GM18867 (cell line): ENCODE results near the gene ZNF12.

Experiments used
- ATAC-seq: cut with Tn5 transposase; IDR thresholded peaks from one replicate; pipeline ENCODE4 v1.9.1; 2021; ENCODE audit warnings: mild to moderate bottlenecking, moderate library complexity; ENCODE audit not compliant: unreplicated experiment

Gene ZNF12

DNA sequence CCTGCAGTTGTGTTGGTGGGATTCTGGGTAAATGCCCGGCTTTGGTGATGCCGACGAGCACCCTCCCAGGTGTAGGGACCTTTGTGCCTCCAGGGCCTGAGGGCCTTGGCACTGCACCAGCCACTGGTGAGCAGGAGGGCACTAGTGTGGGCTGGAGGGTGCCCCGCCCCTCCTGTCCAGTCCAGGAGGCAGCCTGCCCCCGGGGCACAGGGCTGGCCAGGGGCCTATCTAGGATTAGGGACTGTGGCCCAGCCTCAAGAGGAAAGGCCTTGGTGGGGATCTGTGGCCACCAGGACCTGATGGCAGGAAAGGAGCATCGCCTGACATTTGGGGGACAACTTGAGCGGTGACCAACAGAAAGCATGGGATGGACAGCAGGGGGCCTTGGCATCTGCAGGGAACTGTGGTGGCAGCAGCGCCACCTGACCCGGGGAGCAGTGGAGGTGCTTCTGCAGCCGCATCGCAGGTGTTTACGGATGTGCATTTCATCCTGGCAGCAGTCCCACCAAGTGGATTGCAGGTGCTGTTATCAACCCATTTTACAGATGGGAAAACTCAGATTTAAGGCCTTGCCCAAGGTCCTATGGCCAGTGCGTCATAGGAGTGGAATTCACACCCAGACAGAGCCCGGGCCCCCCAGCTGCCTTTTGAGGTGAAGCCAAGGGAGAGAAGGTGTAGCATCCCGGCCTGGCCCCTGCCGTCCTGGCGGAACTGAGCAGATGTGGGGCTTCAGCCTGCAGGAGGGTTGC is 58.5 kb downstream of the ZNF12 start:
- no peak for ATAC-seq

GRCh38 chr7:6647541-6647940 is 59.2 kb downstream of the ZNF12 start:
- no peak for ATAC-seq

DNA sequence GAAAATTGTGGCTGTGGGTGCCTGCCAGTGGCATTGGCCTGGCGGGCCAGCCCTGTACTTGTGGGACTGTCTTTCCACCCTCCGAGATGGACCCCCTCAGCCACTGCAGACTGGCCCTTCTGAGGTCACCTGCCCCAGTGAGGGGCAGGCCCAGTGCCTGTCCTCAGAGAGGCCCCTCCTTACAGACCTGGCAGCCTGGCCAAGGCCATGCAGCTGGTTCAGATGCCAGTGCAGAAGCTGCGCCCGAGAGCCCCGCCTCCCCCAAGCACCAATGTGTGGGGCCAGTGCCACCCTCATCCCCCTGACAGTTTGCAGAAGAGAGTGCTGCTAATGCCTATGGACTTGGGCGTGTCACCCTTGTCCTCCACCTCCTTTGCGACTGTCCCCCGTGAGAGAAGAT is 59.7 kb downstream of the ZNF12 start:
- no peak for ATAC-seq

- no peak for ATAC-seq
Measured at GRCh38 chr7:6646465-6646864, 60.3 kb downstream of the ZNF12 start.

DNA sequence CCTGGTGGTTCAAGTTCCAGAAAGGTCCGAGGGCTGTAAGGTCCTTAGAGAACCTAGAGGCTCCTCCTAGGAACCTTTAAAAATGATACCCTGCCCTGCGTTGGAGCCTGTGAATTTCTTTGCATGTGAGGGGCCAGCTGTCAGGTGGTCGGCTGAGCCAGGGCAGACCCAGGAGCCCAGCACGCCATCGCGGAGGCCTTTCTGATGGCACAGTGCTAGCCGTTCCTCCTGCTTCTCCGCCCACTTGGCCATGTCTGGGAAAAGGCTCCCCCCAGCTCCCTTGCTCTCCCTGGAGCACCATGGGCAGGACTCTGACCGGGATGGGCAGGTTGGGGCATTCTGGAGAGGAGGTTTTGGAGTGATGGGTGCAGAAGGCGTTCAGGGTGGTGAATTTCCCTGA is 62.0 kb downstream of the ZNF12 start:
- no peak for ATAC-seq

- ATAC-seq = no peak
Measured at GRCh38 chr7:6643915-6644625, 62.7 kb downstream of the ZNF12 start.

DNA sequence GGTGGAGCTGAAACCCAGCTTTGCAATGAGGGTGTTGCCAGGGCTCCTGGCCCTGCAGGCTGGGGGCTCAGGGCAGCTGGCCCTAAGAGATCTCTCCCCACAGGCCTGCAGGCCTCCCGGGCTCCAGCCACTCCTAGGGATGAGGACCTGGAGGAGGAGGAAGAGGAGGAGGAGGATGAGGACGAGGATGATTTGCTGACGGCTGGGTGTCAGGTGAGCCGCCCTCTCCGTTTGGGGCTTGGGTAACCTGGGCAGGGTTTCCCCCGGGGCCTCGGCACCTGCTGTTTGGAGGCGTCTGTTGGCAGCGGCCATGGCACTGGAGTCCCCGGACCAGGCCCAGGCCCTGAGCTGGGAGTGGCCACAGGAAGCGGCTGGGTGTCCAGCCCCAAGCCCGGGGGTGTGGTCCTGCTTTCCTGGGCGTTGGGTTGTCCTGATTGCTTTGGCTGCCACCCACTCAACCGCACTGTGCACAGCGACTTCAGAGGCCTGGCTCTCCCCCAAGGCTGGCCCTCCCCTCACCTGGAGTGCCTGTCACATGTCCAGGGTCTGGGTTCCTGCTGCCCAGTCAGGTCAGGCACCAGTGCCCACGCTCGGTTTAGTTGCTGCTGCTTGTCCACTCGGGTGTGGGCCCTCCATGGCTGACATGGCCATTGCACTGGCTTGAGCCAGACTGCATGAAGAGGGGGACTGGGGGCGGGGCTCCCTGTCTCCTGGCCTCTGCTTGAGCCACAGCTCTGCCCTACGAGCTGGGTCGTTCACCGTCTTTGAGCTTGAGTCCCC is 63.7 kb downstream of the ZNF12 start:
- no peak for ATAC-seq

DNA sequence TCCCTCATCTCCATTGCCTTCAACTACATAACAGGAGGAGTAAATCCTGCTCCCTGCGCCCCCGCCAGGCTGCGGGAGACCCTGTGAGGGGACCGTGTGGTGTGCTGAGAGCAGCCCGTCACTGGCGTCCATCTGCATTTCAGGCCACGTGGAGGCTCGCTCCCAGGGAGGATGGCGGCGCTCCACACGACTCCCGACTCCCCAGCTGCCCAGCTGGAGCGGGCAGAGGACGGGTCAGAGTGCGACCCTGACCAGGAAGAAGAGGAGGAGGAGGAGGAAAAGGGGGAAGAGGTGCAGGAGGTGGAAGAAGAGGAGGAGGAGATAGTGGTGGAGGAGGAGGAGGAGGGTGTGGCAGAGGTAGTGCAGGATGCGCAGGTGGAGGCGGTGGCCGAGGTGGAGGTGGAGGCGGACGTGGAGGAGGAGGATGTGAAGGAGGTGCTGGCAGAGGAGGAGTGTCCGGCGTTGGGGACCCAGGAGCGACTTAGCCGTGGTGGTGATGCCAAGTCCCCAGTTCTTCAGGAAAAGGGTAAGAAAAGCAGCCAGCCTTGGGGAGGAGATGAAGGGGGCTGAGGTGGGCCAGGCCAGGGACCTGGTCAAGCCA is 64.4 kb downstream of the ZNF12 start:
- ATAC-seq = no peak

GRCh38 chr7:6641305-6642035 is 65.3 kb downstream of the ZNF12 start:
- ATAC-seq = no peak

GRCh38 chr7:6640246-6640721 is 66.5 kb downstream of the ZNF12 start:
- ATAC-seq = no peak

DNA sequence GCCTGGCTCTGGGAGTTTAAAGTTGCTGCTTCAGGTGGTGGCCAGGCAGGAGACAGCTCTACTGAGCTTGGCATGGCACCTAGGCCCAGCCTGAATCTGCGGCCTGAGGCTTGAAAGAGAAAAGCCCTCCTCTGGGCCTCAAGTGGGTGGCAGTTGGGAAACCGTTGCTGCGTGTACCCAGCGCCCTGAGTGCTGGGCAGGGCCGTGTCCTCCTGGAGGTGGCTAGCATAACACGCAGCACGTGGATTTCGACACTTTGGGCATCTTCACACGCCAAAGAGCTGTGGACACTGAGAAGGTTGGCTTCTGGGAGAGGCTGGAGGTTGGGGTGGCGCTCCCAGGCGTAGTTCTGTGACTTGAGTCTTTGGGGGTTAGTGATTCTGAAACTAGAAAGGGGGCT is 67.1 kb downstream of the ZNF12 start:
- no peak for ATAC-seq

DNA sequence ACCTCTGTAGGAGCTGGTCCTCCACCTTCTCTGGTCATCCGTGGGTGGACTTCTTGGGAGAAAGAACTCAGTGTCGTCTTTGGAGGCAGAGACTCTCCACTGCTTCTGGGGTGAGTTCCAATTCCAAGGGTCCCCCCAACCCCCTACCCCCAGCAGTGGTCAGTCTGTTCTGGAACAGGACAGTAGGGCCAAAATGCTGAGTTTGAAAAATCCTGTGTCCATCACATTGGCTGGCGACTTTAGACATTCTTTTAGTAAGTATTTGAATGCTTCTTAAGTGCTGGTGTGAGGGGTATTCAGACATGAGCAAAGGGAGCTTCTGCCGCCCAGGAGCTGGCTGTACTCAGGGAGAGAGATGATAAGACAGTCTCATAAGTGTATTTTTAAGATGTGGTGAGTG is 67.7 kb downstream of the ZNF12 start:
- ATAC-seq = no peak
